Stimulated activated memory B cell treated with anti-CD40 and anti-IgM and Interleukin-4, amounts not matched to agents 10 μg/mL and 1 μg/mL and 100 μg/mL, for 72 hours (primary cell): ENCODE data around the gene WNT7B.

ENCODE experiments used
- ATAC-seq: fragments of 150-1000 bp; cut with Tn5 transposase; 2 replicates; pipeline ENCODE4 v1.10.0; 2021
- H3K27ac Mint-ChIP-seq: one replicate; pipeline ENCODE4 v1.8.0; 2022; ENCODE audit warnings: mild to moderate bottlenecking, mixed read lengths
- H3K27me3 Mint-ChIP-seq: one replicate; pipeline ENCODE4 v1.8.0; 2022; ENCODE audit warnings: mixed read lengths
- H3K36me3 Mint-ChIP-seq: one replicate; pipeline ENCODE4 v1.8.0; 2022; ENCODE audit warnings: mixed read lengths
- H3K4me1 Mint-ChIP-seq: one replicate; pipeline ENCODE4 v1.8.0; 2022; ENCODE audit warnings: mixed read lengths
- H3K4me3 Mint-ChIP-seq: one replicate; pipeline ENCODE4 v1.8.0; 2022; ENCODE audit warnings: mild to moderate bottlenecking, moderate library complexity, mixed read lengths
- H3K9me3 Mint-ChIP-seq: one replicate; pipeline ENCODE4 v1.8.0; 2022; ENCODE audit warnings: mixed read lengths

WNT7B gene

DNA sequence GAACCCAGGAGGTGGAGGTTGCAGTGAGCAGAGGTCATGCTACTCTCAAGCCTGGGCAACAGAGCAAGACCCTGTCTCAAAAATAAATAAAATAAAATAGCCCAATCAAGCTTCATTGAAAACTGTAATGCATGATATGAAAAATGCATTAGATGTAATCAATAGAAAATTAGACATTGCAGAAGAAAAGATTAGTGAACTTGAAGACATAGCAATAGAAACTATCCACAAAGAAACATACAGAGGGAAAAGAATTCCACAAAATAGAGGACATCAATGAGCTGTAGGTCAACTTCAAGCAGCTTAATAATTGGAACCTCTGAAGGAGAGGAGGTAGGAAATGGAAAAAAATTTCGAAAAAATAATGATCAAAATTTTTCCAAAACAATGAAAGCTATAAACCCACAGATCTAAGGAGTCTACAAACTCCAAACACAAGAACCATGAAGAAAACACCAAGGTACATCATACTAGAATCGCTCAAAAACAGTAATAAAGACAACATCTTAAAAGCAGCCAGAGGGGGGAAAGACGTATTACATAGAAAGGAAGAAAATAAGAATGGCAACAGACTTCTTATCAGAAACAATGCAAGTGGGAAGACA is 104.2 kb downstream of the WNT7B start:
- Mint-ChIP-seq H3K4me3 (no peak overlapping the region), H3K9me3 (peaks cover 13% of the 10 kb centered on the region)

DNA sequence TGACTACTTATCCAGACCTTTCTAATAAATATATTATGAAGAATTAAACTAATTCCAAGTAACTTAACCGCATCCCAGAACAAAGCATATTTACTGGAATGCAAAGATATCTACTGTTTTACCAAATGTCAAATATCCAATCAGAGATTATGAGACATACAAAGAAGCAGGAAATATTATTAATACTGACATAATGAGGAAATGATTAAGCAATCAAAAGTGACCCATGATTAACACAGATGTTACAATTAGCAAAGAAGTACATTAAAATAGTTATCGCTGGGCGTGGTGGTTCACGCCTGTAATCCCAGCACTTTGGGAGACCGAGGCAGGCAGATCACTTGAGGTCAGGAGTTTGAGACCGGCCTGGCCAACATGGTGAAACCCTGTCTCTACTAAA is 105.2 kb downstream of the WNT7B start:
- no peak overlapping the region for H3K27ac Mint-ChIP-seq
- ATAC-seq = no peak
- no peak overlapping the region for H3K4me3 Mint-ChIP-seq
- H3K4me1 Mint-ChIP-seq = peaks cover 8% of the 10 kb centered on the region
- peaks cover 18% of the 10 kb centered on the region for H3K27me3 Mint-ChIP-seq
- H3K36me3 Mint-ChIP-seq = peaks cover 10% of the 10 kb centered on the region
- peaks cover 13% of the 10 kb centered on the region for H3K9me3 Mint-ChIP-seq

More for the DNA sequence above, 104.2 kb downstream of the WNT7B start:
- Mint-ChIP-seq H3K4me1 (peaks cover 11% of the 10 kb centered on the region), H3K36me3 (peaks cover 10% of the 10 kb centered on the region), H3K27ac (no peak overlapping the region), H3K27me3 (peaks cover 25% of the 10 kb centered on the region)
- ATAC-seq = no peak
